NCI-H1417 (cell line): Measurements from ENCODE around the gene APCDD1.
A peak's percentile ranks its signal among the peaks of the same experiment; 100 is the strongest.
"Not testable (repeated sequence)": the region's sequence is repeated elsewhere in the genome, so short reads cannot be mapped to it uniquely, and the experiment has no call there.

Source experiments
- DNase-seq, 3 experiments: peaks; one replicate each; lab custom pipeline; 2025; lab: John Stamatoyannopoulos, UW

APCDD1 gene

GRCh38 chr18:10490401-10491165, 36.1 kb downstream of the APCDD1 start:
- DNase-seq: no peak

GRCh38 chr18:10495936-10496335, 41.5 kb downstream of the APCDD1 start:
- DNase-seq: no peak

- DNase-seq: no peak
Observed at GRCh38 chr18:10497206-10497749, 42.8 kb downstream of the APCDD1 start.

GRCh38 chr18:10499230-10499629, 44.8 kb downstream of the APCDD1 start:
- DNase-seq: no peak

- DNase-seq: no peak
Observed at GRCh38 chr18:10500038-10500437, 45.6 kb downstream of the APCDD1 start.

- no peak for DNase-seq
Observed at GRCh38 chr18:10504723-10505122, 50.3 kb downstream of the APCDD1 start.

GRCh38 chr18:10505892-10506291, 51.5 kb downstream of the APCDD1 start:
- not testable (repeated sequence) for DNase-seq

- DNase-seq: no peak
Observed at GRCh38 chr18:10508591-10508990, 54.2 kb downstream of the APCDD1 start.

- DNase-seq: no peak
Observed at GRCh38 chr18:10511236-10511635, 56.8 kb downstream of the APCDD1 start.

- no peak for DNase-seq
Observed at GRCh38 chr18:10514082-10514481, 59.6 kb downstream of the APCDD1 start.

- no peak for DNase-seq
Observed at GRCh38 chr18:10514601-10515000, 60.2 kb downstream of the APCDD1 start.

GRCh38 chr18:10515456-10515855, 61.0 kb downstream of the APCDD1 start:
- no peak for DNase-seq

- no peak for DNase-seq
Observed at GRCh38 chr18:10516078-10516477, 61.6 kb downstream of the APCDD1 start.

- peak in 2 of 3 experiments; percentile 55 to 89 for DNase-seq
Observed at GRCh38 chr18:10518595-10519255, 64.3 kb downstream of the APCDD1 start.

- DNase-seq: no peak
Observed at GRCh38 chr18:10519366-10519765, 64.9 kb downstream of the APCDD1 start.

- peak; percentile 50 to 86 (median 81) for DNase-seq
Observed at GRCh38 chr18:10519999-10520935, 65.8 kb downstream of the APCDD1 start.

- DNase-seq: no peak
Observed at GRCh38 chr18:10521566-10521965, 67.1 kb downstream of the APCDD1 start.

GRCh38 chr18:10522574-10522973, 68.1 kb downstream of the APCDD1 start:
- DNase-seq: no peak

- no peak for DNase-seq
Observed at GRCh38 chr18:10523544-10523943, 69.1 kb downstream of the APCDD1 start.

- no peak for DNase-seq
Observed at GRCh38 chr18:10524507-10525370, 70.3 kb downstream of the APCDD1 start.

- no peak for DNase-seq
Observed at GRCh38 chr18:10525371-10525691, 70.9 kb downstream of the APCDD1 start.
